ENCODE data around the gene EPB41L3.

EPB41L3 gene

DNA sequence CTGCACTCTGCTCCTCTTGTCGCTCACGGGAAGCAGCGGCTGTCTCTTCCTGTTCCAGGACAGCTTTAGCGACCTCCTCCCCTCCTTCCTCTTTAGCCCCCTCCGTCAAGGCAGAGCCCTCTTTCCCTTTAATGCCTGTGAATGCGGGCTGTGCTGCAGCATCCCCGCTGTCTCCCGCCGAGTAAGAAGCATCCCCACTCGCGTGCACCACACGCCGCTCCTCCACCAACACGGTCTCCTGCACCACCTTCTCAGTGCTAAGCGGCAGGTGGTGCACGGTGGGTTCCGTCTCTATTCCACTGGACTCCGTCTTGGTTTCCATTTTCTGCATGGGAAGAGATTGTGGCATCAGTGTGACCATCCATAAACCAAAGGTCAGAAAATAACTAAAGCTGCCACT, 146.7 kb downstream of the EPB41L3 start:
- no peak for DNase-seq

DNA sequence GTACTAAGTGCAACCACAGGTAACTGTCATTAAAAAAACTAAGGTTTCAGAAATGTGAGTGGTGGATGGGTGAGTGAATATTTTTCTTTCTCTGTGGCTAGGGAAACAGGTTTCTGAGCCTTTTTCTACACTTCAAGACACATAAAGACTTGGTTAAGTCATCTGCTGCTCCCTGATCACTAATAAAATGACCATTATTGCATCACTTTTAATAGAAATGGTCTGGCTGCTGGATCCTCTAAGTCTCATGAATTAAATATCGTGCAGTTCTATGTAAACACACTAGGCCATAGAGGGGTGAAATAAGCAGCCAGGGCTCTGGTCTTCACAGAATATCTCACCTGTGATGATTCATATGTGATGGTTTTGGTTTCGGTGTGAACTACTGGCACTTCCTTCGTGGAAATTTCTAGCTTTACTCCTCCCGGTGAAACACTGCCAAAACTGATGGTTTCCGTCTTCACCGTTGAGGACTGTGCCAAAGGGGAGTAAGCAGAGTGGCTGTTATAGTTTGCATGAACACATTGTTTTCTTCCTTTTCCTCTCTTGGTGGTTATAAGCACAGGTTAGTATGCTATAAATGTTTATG, 147.8 kb downstream of the EPB41L3 start:
- DNase-seq = no peak

DNA sequence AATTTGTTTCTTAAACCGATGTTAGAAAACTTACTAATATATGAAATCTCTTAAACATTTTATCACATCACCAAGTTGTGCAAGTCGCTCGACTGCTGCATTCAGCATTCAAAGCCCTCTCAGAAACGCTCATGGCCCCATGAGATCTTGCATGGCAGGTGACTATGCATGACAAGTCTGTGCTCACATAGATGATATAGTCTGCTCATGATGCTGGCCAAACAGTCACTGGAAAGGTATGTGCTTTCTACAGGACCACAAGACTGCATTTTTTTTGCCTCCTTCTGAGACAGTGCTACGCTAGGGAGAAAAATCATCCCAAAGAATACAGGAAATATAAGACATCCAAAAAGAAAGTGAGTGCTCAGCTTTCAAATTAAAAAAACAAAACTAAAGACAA, 150.0 kb downstream of the EPB41L3 start:
- DNase-seq = no peak

DNA sequence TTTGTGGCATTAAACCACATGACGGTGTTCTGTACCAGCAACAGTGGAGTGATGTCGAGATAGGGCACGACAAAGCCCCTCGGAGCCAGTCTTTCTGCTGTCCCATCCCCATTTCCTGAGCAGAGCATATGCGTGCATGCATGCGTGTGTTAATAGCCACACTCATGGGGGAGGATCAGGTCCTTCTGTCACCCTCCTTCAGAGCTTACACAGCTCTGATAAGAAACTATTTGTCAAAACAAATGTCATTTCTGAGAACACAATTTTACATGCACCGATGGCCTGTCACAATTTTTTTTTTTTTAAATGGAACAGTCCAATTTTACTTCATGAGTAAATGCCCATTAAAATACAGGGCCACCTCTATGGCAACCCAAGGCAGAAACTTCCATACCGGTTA, 152.4 kb downstream of the EPB41L3 start:
- no peak for DNase-seq

DNA sequence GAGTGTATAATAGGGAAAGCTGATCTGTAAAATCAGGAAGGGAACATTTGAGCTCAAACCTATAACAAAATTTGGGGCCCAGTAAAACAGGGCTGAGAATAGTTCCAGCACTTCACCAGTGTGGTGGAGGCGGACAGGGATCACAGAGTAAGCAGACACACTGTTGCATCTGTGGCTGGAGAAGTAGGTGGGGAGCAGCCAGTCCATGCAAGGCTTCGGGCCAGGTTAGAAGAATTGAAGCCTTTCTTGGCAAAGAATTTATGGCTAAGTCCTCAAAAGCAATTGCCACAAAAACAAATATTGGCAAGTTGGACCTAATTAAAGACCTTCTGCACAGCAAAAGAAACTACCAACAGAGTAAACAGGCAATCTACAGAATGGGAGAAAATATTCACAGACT, 154.4 kb downstream of the EPB41L3 start:
- DNase-seq = no peak

- DNase-seq = no peak
Observed at GRCh38 chr18:5388896-5389295, 154.9 kb downstream of the EPB41L3 start.

DNA sequence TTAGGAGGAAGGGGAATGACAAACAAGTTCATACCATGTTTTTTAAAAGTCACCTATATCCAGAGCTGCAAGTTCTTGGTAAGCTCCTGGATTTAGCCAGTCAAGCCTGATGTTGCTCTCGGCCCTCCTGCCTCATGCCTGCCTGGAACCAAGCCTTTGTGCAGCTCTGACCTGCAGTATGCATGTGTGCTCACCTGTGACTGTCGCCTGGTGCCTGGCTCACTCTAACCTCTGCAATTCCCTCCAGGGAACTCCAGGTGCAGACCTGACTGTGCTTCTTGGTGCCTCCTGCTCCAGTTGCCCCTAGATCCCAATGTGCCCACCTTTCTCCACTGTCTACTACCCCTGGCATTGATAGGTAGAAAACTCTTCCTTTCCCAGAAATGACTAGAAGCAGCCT, 163.2 kb downstream of the EPB41L3 start:
- DNase-seq = no peak

- DNase-seq = no peak
Observed at GRCh38 chr18:5376986-5377385, 166.8 kb downstream of the EPB41L3 start.

- DNase-seq = no peak
Observed at GRCh38 chr18:5370332-5370731, 173.5 kb downstream of the EPB41L3 start.

DNA sequence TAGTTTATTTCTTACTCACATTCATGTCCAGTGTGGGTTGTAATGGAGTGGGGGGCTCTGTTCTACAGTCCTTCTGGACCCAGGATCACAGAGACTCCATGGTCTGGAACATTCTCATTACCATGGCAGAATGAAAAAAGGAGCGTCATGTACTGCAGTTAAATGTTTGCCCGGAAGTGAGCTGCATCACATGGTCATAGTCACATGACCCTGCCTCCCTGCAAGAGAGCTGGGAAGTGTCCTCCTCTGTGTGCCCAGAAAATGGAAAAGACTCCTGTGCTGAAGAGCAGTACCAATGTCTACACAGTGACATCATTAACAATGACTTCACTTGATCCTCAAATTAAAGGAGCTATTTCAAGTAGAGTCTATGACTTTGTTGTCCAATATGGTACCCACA, 174.3 kb downstream of the EPB41L3 start:
- DNase-seq = no peak

GRCh38 chr18:5365443-5365842, 178.4 kb downstream of the EPB41L3 start:
- no peak for DNase-seq

GRCh38 chr18:5350636-5351035, 193.2 kb downstream of the EPB41L3 start:
- no peak for DNase-seq
